Diencephalon (tissue), 1 donor: Measurements from ENCODE around the gene MOK. TPM values are rescaled to one million over a fixed set of nuclear protein-coding genes. Genes with fewer than 3 reads are reported as not detected.

Experiments
- total RNA-seq: library from RNA; depleted of rRNA; stranded (reverse); fragments of >200 nt; gene quantifications from one replicate; pipeline ENCODE4 v1.2.3, GENCODE V29; 2014

The MOK gene
- 39.9 TPM for total RNA-seq

GRCh38 chr14:102304611-102305506, at the start of gene MOK:
Gene MOK, minus strand, starts transcription at chr14:102305164. Its CDS starts 196 bp downstream, at chr14:102304968.

GRCh38 chr14:102319351-102320032, 14.5 kb upstream of the MOK start, which contains the start of gene ZNF839:
Gene ZNF839, plus strand, starts transcription at chr14:102319746. Its CDS starts 20 bp downstream, at chr14:102319766.

Other genes starting within 250 kb of the MOK start
- gene HSP90AA1, start 218.1 kb downstream of the MOK start, total RNA-seq: 561 TPM
- 34.8 TPM for gene WDR20, start 165.3 kb downstream of the MOK start, total RNA-seq
- 13.8 TPM for gene ZNF839, start 14.6 kb upstream of the MOK start, total RNA-seq
- 34.6 TPM for gene CINP, start 57.7 kb upstream of the MOK start, total RNA-seq
- 21.0 TPM for gene TECPR2, start 57.8 kb upstream of the MOK start, total RNA-seq
- 12.0 TPM for gene ANKRD9, start 204.6 kb upstream of the MOK start, total RNA-seq